Skeletal muscle cell (primary cell): Measurements from ENCODE around the gene FNIP1.
"Not testable (repeated sequence)": the region's sequence is repeated elsewhere in the genome, so short reads cannot be mapped to it uniquely, and the experiment has no call there.

ENCODE experiments used
- DNase-seq: peaks from one replicate; pipeline ENCODE4 v3.0.0-alpha.2; 2010; ENCODE audit warnings: low read depth
- H3K4me3 ChIP-seq: 2 replicates; pipeline ENCODE4 v1.5.1; 2011; ENCODE audit warnings: low read depth, mild to moderate bottlenecking, control low read depth, low read length, moderate library complexity

Gene FNIP1

DNA sequence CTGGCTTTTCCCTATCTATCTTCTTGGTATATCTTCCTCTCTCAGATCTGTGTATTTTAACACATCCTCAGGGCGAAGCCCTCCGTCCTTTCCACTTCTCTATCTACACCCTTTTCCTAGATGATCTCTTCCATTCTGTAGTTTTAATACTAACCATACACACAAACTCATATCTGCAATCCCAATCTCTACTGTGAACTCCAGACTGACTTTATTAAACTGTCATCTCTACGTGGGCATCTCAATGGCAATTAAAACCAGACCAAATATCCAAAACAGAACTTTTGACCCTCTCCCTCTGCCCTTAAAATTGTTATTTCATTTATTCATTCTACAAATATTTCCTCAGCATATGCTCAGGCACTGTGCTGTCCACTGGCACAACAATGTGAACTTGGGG lies 7.1 kb downstream of the FNIP1 start:
- DNase-seq, result no peak
- H3K4me3 ChIP-seq, result no peak overlapping the region

DNA sequence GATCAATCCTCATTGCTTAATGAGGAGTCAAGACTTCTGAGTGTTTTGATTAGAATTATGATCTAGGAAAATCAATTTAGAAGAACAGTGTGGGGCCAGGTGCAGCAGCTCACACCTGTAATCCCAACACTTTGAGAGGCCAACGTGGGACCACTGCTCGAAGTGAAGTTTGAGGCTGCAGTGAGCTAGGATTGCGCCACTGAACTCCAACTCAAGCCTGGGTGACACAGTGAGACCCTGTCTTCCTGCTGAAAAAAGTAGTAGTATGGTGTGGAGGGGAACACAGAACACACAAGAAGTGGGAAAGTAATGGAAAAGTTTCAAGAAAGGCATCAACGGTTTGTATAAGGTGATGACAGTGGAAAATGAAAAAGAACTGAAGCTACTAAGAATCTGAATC lies 9.1 kb downstream of the FNIP1 start:
- no peak for DNase-seq
- no peak overlapping the region for H3K4me3 ChIP-seq

DNA sequence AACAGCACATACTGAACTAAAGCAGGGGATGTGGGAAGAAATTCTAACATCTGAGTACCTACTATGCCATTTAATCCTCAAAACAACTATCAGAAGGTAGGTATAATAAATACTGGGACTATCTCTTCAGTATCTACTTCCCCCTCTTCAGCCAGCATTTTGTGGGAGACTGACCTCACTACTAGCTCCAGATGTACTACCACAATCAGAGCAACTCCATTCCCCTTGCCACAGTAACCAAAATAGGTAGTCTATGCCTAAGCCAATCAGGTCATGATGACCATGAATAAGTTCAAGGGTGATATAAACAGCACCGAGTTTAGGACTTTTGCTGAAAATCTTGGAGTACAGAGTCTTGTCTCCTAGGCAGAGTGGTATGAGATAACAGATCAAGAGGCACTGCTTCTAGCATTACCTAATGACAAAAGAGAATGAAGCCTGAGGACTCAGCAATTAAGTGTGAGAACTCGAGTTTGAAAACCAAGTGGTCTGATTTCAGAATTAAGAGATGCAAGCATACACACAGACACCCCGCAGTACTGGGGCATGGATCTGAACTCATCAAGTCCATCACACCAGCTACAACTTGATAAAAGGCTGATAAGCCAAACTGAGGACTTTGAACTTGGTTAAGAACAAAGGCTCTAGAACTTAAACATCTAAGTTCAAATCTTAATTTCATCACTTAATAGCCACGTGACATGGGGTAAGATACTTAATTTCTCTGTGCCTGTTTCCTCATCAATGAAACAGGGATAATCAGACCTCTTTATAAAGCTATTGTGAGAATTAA lies 9.7 kb downstream of the FNIP1 start:
- H3K4me3 ChIP-seq, result no peak overlapping the region
- no peak for DNase-seq

DNA sequence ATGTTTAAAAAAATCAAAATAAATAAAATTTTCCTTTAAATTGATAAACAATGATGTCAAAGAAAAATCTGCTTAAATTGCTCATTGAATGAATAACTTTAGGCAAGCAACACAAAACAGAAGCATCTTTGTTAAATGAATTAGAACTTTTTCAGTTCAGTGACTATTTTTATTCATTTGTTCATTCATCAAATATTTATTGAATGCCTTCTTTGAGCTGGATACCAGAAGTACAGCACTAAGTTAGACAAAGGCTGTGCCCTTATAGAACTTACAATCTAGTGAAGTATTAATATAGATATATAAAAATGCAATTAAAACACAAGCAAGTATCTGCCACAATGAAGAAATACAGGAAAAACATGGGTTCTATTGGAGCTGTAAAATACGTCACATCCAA lies 10.8 kb downstream of the FNIP1 start:
- no peak for DNase-seq
- H3K4me3 ChIP-seq, result no peak overlapping the region

DNA sequence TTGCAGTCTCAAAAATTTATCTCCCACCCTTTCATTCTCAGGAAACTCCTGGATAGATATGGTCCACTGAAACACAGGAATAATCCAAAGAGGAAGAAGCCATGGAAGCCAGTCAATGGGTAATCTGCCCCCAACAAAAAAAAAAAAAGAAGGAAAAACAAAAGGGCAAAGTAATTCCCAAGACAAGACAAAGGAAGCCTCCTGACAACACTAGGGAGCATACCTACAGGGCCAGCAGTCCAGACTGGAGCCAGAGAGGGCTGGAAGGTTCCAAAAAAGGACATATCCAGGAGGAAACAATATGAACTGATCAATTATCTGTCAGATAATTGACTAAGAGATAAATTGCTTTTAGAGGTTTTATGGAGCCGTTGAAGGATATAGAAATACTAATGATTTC lies 12.9 kb downstream of the FNIP1 start:
- H3K4me3 ChIP-seq, result no peak overlapping the region

DNA sequence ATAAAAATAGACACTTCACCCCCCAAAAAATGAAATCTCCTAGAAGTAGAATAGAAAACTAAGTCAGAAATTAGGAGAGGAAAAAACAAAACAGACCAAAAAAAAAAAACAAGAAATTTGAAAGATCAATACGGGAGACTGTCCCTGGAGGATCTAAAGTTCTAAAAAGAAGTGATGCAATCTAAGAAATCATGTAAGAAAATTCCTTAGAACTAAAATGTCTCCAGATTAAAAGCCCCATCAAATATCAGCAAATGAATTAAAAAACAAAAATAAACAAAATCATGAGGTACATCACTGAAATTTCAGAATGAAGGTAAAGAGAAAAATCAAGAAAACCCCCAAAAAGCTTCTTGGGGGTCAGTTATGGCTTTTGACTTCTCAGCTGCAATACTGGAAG lies 13.5 kb downstream of the FNIP1 start:
- no peak for DNase-seq
- no peak overlapping the region for H3K4me3 ChIP-seq

More for the DNA sequence above, 12.9 kb downstream of the FNIP1 start:
- no peak for DNase-seq

DNA sequence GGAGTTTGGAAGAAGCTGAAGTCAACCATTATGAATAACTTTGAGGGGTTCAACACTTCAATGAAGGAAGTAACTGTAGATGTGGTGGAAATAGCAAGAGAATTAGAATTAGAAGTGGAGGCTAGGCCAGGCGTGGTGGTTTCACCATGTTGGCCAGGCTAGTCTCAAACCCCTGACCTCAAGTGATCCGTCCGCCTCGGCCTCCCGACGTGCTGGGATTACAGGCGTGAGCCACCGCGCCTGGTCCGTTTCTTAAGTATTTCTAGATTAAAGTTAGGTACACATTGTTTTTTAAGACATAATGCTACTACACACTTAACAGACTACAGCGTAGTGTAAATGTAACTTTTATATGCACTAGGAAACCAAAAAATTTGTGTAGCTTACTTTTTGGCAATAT lies 14.1 kb downstream of the FNIP1 start:
- no peak overlapping the region for H3K4me3 ChIP-seq
- no peak for DNase-seq

DNA sequence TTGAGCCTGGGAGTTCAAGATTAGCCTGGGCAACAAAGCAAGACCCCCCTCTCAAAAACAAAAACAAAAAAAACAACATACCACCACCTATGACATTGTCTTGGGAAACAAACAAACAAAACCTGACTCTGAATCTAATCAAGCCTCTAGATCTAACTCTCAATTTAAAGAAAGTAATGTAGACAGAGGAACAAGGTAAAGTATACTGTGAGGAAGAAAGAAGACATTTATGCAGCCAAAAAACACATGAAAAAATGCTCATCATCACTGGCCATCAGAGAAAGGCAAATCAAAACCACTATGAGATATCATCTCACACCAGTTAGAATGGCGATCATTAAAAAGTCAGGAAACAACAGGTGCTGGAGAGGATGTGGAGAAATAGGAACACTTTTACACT lies 18.7 kb downstream of the FNIP1 start:
- not testable (repeated sequence) for H3K4me3 ChIP-seq, DNase-seq

DNA sequence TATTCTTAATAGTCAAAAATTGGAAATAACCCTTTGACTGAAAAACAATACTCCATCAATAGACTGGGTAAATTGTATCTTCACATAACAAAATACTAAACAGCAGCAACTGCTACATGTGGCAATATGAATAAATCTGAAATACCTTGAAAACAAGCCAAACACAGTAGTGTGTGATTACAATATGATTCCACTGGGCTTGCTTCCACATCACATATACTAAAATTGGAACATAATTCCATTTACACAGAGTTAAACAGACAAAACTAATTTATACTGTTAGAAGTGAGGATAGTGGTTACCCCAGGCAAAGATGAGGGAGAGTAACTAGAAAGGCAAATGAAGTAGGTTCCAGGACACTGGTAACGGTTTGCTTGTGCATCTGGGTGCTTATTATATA lies 20.4 kb downstream of the FNIP1 start:
- no peak for DNase-seq
- H3K4me3 ChIP-seq, result no peak overlapping the region

DNA sequence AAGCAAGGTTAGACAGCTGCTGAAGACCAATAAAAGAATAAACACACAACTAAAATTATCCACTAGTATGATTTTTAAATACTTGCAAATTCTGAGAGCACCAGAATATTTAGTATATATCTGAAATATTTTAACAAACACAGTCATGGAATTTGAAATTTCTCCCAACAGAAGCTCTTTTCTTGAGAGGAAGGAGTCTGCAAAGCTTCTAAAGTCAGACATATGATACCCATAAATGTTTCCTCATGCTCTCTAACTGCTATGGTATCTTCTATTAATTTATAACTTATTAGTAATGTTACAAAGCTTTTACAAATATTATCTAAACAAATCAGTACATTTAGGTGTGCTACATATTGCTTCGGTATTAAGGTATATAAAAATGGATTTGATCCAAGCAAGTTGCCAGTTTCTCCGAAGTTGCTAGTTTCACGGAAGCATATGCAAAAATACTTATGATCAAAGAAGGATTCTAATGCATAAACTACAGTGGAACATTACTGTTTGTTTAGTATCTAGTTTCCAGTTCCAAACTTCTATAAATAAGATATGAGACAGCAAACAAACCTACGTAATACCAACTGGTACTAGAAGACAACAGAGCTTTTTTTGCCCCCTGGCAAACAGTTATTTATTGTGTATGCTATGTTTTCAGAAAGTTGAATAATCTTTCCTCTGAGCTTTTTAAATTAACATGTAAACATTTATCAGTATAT lies 22.0 kb downstream of the FNIP1 start:
- H3K4me3 ChIP-seq, result no peak overlapping the region
- DNase-seq, result no peak

DNA sequence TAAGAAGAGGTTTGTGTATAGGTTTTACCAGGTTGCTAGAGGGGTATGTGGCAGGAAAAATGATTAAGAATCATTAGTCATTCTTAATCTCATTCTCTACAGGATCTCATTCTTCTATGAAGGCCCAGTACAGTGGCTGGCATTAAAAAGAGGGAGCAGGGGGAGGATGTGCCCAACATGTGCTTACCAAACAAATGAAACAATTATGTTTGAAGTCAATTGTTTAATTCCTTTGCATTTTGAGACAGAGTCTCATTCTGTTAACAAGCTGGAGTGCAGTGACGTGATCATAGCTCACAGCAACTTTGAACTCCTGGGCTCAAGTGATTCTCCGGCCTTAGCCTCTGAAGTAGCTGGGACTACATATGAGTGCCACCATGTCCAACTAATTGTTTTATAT lies 23.0 kb downstream of the FNIP1 start:
- DNase-seq, result no peak
- no peak overlapping the region for H3K4me3 ChIP-seq

DNA sequence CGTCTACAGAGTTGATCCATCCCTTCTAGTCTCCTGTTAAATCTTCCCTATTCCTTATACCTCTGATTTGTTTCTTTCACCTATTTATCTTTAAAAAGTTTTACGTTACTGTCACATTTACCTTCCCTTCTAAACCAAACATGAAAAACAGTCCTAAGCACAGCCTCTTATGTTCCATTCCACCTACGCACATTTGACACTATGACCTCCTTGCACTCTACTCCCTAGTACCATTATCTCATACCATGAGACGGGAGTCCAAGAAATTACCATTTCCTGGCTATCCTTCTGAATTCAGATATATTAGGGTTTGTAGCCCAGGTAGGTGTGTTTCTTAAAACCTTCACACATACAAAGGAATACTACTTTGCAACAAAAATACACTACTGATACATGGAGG lies 25.1 kb downstream of the FNIP1 start:
- DNase-seq, result no peak
- H3K4me3 ChIP-seq, result no peak overlapping the region

DNA sequence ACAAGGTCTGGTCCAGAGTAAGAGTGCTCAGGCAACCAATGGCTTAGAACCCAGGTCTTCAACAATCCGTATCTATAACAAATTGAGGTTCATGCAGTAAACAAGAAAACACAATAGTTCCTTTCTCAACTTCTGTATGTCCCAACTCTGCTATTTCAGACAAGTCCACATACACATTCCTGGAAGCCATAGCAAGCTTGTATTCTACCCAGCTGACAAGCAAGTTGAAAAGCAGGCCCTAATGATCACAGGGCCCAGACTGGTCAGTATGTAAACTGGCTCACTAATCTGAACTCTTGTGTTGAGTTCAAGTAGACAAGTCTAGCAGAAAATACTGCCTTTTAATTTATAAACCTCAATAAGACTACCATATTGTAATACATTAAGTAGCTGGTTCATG lies 26.9 kb downstream of the FNIP1 start:
- no peak for DNase-seq

DNA sequence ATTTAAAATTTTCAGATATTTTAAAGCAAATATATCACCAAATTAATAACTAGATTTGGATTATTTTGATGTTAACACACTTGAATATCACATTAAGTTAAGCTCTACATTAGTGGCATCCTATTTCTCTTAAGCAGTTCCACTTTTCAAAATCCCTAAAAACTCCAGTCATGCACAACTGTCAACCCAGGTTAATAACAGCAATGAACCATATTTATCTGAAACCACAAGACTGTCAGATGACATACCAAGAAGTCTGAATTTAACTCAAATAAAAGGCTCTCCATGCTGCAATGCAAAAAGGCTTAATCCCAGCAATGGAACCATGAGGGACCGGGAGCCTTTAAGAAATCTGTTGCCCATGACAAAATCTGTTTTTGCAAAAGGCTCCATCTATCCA lies 27.5 kb downstream of the FNIP1 start:
- H3K4me3 ChIP-seq, result no peak overlapping the region
- DNase-seq, result no peak

More for the DNA sequence above, 26.9 kb downstream of the FNIP1 start:
- H3K4me3 ChIP-seq, result no peak overlapping the region

DNA sequence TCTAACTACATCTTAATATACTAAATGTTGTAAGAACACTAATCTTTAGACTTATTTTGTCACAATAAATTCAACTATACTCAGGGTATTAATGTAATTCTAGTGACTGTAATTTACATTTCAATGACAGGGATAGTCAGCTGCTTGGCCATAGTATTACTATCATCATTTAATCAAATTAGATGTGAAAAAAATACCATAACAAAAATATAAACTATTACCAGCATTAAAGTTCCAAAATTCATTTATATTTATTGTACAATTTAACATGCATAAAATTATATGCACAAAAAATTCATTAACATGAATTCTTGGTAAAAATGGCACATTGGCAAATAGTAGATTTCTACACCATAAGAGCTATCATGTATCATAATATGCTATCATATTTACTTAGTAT lies 28.9 kb downstream of the FNIP1 start:
- DNase-seq, result no peak
- H3K4me3 ChIP-seq, result no peak overlapping the region

DNA sequence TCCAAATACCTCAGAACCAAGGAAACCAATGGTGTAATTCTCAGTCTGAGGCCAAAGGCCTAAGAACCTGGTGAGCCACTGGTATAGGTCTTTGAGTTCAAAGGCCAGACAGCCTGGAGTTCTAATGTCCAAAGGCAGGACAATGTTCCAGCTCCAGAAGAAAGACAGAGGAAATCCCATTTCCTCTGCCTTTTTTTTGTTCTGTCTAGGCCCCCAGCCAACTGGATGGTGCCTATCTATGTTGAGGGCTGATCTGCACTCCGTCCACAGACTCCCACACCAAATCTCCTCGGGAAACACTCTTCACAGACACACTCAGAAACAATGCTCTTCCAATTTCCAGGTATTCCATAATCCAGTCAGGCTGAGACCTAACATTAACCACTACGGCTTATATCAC lies 30.1 kb downstream of the FNIP1 start:
- no peak overlapping the region for H3K4me3 ChIP-seq
- DNase-seq, result no peak

DNA sequence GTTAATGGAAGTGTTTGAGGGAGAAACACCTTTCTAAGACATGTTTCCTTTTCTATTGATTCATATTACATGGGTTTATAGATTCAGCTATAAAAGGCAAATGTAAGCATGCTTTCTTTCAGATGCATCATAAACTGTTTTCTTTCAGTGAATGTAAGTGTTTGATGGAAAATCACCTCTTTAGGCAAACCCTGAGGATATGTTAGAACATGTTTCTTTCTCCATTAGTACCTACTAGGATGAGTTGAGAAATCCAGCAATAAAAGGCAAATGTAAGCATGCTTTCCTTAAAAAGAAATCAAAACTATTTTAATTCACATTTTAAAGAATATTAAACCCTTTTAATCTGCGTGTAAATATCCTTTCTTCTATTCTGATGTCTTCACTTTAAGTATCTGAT lies 31.6 kb downstream of the FNIP1 start:
- no peak for DNase-seq
- no peak overlapping the region for H3K4me3 ChIP-seq

DNA sequence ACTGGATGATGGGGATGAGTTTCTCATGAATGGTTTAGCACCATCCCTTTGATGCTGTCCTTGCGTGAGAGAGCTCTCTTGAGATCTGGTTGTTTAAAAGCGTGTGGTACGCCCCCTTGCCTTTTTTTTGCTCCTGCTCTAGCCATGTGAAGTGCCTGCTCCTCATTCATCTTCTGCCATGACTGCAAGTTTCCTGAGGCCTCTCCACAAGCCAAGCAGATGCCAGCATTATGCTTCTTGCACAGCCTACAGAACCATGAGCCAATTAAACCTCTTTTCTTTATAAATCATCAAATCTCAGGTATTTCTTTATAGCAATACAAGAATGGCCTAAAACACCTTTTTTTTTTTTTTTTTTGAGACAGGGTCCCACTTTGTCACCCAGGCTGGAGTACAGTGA lies 32.8 kb downstream of the FNIP1 start:
- H3K4me3 ChIP-seq, result no peak overlapping the region
- DNase-seq, result no peak

DNA sequence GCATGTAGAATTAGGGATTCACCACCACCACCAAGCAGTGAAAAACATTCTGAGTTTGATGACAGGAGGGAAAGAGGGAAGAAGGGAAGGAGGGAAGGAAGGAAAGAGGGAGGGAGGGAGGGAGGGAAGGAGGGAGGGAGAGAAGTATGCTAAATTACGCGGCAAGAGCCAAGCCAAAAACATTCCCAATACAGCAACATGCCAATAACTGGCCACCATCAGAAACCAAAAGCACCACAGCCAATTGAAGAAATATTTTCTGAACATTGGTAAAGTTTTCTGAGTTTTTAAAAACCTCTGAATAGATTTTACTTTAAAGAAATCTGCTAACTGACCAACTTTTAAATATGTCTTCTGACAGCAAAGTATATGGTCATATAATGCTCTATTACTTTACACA lies 36.0 kb downstream of the FNIP1 start:
- DNase-seq, result no peak

DNA sequence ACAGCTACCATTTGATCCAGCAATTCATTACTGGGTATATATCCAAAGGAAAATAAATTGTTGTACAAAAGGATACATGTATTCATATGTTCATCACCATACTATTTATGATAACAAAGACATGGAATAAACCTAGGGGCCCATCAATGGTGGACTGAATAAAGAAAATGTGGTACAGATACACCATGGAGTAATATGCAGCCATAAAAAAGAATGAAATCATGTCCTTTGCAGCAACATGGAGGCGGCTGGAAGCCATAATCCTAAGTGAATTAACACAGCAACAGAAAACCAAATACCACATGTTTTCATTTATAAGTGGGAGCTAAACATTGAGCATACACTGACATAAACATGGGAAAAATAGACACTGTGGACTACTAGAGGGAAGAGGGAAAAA lies 37.1 kb downstream of the FNIP1 start:
- H3K4me3 ChIP-seq, result no peak overlapping the region
- no peak for DNase-seq

More for the DNA sequence above, 36.0 kb downstream of the FNIP1 start:
- no peak overlapping the region for H3K4me3 ChIP-seq

DNA sequence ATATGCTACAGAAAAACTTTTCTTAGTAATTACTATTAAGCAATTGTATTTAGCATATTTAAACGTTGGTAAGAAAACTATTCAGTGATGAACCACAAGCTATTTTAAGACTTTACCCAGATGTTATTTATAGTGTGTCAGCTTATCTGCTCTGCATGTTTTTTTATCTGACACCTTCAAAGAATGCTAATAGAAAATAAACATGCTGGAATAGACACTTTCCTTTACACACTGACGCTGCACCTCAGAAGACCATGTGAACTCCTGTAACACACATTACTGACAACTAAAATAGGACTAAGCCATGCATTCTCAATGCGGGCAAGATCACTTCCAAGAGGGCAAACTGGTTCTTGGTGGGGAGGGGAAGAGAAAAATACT lies 38.3 kb downstream of the FNIP1 start:
- no peak for DNase-seq
- H3K4me3 ChIP-seq, result no peak overlapping the region
